ENCODE data around the gene A3GALT2. TPM values are rescaled to one million over a fixed set of nuclear protein-coding genes. Genes with fewer than 3 reads are reported as not detected.

The A3GALT2 gene
- total RNA-seq, 1 experiment from 2014 or later: not detected

- Mint-ChIP-seq H3K4me1 (peaks cover 56 to 72% of the 10 kb centered on the region in 2 experiments), H3K36me3 (ENCODE audit: insufficient read depth in 1 of 3, low read depth in 3 of 3) (no peaks in the 10 kb centered on the region; a peak in 1 of 7 replicates), H3K9me3 (peaks cover 0 to 3% of the 10 kb centered on the region in 2 experiments; a peak in 2 of 5 replicates), H3K27me3 (ENCODE audit: low read depth) (peaks cover 70% of the 10 kb centered on the region), H3K4me3 (no peak overlapping the region), H3K27ac (no peak overlapping the region)
- Histone ChIP-seq H3K23ac (ENCODE audit: insufficient read length, low read depth, low read length) (no peak overlapping the region), H3K27me3 (ENCODE audit: insufficient read depth, low read length) (peaks cover 30% of the 10 kb centered on the region), H3K18ac (ENCODE audit: insufficient read length, low read depth, low read length) (no peak overlapping the region), H4K8ac (replicated peaks; ENCODE audit: insufficient read length, low read depth, low read length) (no peak overlapping the region), H3K27ac (ENCODE audit: insufficient read length, low read depth, low read length) (no peak overlapping the region), H3K56ac (ENCODE audit: insufficient read length, low read depth, low read length) (no peak overlapping the region), H4K91ac (ENCODE audit: insufficient read length, low read depth, low read length) (no peak overlapping the region), H2BK120ac (ENCODE audit: low read depth, low read length, poor library complexity, severe bottlenecking) (no peak overlapping the region), H3K4me2 (ENCODE audit: insufficient read depth, insufficient read length, low read length) (no peak overlapping the region), H3K79me2 (ENCODE audit: insufficient read depth, low read length) (no peaks in the 10 kb centered on the region), H2BK15ac (ENCODE audit: low read depth, low read length) (no peak overlapping the region), H2AFZ (ENCODE audit: low read length) (no peak overlapping the region), H2BK5ac (ENCODE audit: insufficient read length, low read length) (no peak overlapping the region), H3K9ac (ENCODE audit: extremely low read depth, insufficient read length, low read length) (no peak overlapping the region), H2BK20ac (ENCODE audit: low read depth, low read length, poor library complexity, severe bottlenecking) (no peak overlapping the region), H2AK5ac (ENCODE audit: insufficient read length, low read length) (no peak overlapping the region), H4K5ac (ENCODE audit: insufficient read length, low read depth, low read length) (no peak overlapping the region), H2BK12ac (ENCODE audit: insufficient read length, low read depth, low read length) (no peak overlapping the region), H3K9me3 (ENCODE audit: control insufficient read depth, low read depth, low read length) (no peaks in the 10 kb centered on the region), H3K4me1 (ENCODE audit: insufficient read depth, low read length) (peaks cover 4% of the 10 kb centered on the region; the same call in 1 of the 2 replicates), H3K23me2 (ENCODE audit: insufficient read length, low read depth, low read length, poor library complexity, severe bottlenecking) (peaks cover 12% of the 10 kb centered on the region), H3K4ac (ENCODE audit: low read depth, low read length) (no peak overlapping the region), H3T11ph (ENCODE audit: low read length) (no peak overlapping the region), H4K20me1 (ENCODE audit: control insufficient read depth, insufficient read depth, insufficient read length) (no peaks in the 10 kb centered on the region), H3K79me1 (ENCODE audit: insufficient read depth, low read depth, low read length, poor library complexity, severe bottlenecking) (no peaks in the 10 kb centered on the region), H3K14ac (ENCODE audit: insufficient read depth, low read length) (no peak overlapping the region)
- no CpG with 5 or more reads among the region's 3 CpGs for WGBS (ENCODE audit: extremely low coverage, insufficient read length, low lambda C conversion rate)
- DNase-seq: no peak
- no peak for TF ChIP-seq CTCF (conservative IDR thresholded peaks at IDR 0.05)
These were observed 25.6 kb upstream of the A3GALT2 start for GRCh38 chr1:33346533-33346926.

All from H9 (cell line).